HL-60 (cell line): ENCODE measurements around the gene DNAH6.

ENCODE experiments used
- DNase-seq, 2 experiments: peaks; one replicate each; pipeline ENCODE4 v3.0.0-alpha.2; 2010 to 2020; ENCODE audit warnings: low read depth in 1 of 2, low spot score in 1 of 2
- H3K27ac ChIP-seq: fragments of 250-450 bp; sonication (Bioruptor Pico); replicated peaks from 2 replicates; pipeline ENCODE4 v1.5.1; 2020; ENCODE audit warnings: mild to moderate bottlenecking, moderate library complexity
- H3K27me3 ChIP-seq: fragments of 250-450 bp; sonication (Bioruptor Pico); 2 replicates; pipeline ENCODE4 v1.5.1; 2021; ENCODE audit warnings: mild to moderate bottlenecking, moderate library complexity; ENCODE audit not compliant: insufficient read depth, poor library complexity, severe bottlenecking
- H3K4me3 ChIP-seq: replicated peaks from 2 replicates; pipeline ENCODE4 v1.5.1; 2011; ENCODE audit warnings: mild to moderate bottlenecking, control low read depth, low read length; ENCODE audit not compliant: insufficient read depth
- GABPA ChIP-seq: IDR thresholded peaks from 2 replicates; pipeline ENCODE4 v1.6.1; 2012; ENCODE audit warnings: low read depth
- POLR2AphosphoS5 ChIP-seq: IDR thresholded peaks from 2 replicates; pipeline ENCODE4 v1.6.1; 2012; ENCODE audit warnings: low read depth
- SPI1 ChIP-seq: IDR thresholded peaks from 2 replicates; pipeline ENCODE4 v1.6.1; 2012; ENCODE audit warnings: low read depth, mild to moderate bottlenecking, borderline replicate concordance
- TF ChIP-seq, protein P1 (sequence below): IDR thresholded peaks from one replicate; pipeline ENCODE4 v1.5.1; 2011; ENCODE audit warnings: low read length, control low read depth, inconsistent platforms; ENCODE audit not compliant: insufficient read depth
- TF ChIP-seq, protein P2 (sequence below): IDR thresholded peaks from 2 replicates; pipeline ENCODE4 v1.6.1; 2012; ENCODE audit warnings: low read depth; ENCODE audit not compliant: insufficient replicate concordance

Gene DNAH6

DNA sequence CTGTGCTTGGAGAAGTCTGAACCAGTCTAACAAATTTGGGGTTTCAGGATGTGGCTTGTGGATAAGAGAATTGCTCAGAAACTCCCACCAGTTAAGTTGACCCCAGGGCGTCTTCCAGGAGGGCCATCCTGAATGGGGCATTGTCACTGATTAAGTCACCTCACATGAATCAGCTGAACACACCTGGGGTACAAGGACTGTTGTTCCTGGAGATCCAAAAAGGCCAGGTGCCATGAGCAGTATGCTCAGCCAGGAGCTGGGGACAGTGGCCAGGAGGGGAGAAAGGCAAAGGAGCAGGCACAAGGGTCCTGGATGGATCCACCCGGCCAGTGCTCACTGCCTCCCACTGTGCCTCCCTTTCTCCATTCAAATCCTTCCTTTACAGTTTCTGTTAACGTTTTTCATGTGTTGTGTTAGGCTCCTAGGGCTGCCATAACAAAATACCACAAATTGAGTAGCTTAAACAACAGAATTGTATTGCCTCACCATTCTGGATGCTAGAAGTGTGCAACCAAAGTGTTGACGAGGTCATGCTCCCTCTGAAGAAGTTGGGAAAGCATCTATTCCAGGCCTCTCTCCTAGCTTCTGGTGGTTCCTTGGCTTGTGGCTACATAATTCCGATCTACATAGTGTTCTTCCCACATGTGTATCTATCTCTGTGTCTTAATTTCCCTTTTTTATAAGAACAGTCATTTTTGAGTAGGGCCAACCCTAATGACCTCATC, 331.2 kb downstream of the DNAH6 start:
- Histone ChIP-seq H3K27ac (no peak overlapping the region), H3K27me3 (no peaks in the 10 kb centered on the region), H3K4me3 (no peak overlapping the region)
- TF ChIP-seq POLR2AphosphoS5 (no peak), GABPA (no peak), SPI1 (no peak)
- TF ChIP-seq, protein P1, sequence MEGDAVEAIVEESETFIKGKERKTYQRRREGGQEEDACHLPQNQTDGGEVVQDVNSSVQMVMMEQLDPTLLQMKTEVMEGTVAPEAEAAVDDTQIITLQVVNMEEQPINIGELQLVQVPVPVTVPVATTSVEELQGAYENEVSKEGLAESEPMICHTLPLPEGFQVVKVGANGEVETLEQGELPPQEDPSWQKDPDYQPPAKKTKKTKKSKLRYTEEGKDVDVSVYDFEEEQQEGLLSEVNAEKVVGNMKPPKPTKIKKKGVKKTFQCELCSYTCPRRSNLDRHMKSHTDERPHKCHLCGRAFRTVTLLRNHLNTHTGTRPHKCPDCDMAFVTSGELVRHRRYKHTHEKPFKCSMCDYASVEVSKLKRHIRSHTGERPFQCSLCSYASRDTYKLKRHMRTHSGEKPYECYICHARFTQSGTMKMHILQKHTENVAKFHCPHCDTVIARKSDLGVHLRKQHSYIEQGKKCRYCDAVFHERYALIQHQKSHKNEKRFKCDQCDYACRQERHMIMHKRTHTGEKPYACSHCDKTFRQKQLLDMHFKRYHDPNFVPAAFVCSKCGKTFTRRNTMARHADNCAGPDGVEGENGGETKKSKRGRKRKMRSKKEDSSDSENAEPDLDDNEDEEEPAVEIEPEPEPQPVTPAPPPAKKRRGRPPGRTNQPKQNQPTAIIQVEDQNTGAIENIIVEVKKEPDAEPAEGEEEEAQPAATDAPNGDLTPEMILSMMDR: no peak
- TF ChIP-seq, protein P2, sequence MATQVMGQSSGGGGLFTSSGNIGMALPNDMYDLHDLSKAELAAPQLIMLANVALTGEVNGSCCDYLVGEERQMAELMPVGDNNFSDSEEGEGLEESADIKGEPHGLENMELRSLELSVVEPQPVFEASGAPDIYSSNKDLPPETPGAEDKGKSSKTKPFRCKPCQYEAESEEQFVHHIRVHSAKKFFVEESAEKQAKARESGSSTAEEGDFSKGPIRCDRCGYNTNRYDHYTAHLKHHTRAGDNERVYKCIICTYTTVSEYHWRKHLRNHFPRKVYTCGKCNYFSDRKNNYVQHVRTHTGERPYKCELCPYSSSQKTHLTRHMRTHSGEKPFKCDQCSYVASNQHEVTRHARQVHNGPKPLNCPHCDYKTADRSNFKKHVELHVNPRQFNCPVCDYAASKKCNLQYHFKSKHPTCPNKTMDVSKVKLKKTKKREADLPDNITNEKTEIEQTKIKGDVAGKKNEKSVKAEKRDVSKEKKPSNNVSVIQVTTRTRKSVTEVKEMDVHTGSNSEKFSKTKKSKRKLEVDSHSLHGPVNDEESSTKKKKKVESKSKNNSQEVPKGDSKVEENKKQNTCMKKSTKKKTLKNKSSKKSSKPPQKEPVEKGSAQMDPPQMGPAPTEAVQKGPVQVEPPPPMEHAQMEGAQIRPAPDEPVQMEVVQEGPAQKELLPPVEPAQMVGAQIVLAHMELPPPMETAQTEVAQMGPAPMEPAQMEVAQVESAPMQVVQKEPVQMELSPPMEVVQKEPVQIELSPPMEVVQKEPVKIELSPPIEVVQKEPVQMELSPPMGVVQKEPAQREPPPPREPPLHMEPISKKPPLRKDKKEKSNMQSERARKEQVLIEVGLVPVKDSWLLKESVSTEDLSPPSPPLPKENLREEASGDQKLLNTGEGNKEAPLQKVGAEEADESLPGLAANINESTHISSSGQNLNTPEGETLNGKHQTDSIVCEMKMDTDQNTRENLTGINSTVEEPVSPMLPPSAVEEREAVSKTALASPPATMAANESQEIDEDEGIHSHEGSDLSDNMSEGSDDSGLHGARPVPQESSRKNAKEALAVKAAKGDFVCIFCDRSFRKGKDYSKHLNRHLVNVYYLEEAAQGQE: no peak
- no peak for DNase-seq

DNA sequence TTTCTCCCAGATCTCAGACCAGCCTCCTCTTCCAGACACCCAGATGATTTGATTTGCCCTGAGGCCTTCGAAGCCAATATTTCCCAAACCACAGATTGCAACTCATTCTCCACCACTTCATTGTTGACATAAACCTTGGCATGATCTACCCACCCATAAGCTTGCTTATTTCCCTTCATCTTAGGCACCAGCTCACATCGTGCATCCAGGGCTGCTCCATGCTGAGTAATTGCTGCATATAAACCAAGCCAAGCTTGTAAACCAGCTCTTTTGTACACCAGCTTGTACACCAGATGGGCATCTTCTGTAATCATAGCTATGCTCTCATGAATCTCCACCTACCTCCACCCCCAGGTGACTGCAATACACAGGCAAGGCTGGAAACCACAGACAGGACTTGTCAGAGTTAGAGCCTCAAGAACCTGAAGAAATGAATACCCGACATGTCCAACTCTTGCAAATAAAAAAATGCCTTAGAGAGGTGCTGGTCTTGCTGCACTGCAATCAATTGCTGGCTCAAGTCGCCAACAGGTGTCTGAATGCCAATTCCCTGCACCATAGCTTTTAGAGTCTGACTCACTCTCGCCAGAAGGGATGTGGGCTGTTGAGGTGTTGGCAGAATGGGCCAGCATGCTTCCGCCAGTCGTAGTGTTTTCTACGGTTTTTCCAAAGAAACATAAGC, 333.1 kb downstream of the DNAH6 start:
- TF ChIP-seq GABPA: no peak
- TF ChIP-seq SPI1: no peak
- no peak for TF ChIP-seq POLR2AphosphoS5
- TF ChIP-seq, protein P2: no peak
- TF ChIP-seq, protein P1: no peak
- Histone ChIP-seq H3K4me3 (no peak overlapping the region), H3K27me3 (no peaks in the 10 kb centered on the region), H3K27ac (no peak overlapping the region)
- DNase-seq: no peak

DNA sequence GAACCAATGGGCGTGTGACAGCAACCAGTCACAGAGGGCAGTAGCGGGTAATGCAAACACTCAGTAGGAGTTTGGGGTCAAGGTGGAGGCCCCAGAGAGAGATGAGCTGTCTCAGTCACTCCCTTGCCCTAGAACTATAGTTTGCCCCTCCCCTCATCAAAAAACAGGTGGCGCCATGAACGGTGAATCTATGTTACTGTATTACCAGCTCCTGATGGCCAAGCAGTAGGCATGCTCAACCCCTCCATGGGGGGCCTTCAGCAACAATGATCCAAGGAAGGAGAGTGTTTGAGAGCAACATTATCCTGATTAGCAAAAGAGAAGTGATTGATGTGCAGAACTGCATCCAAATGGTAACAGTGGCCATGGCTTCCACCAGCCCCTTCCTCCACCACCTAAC, 334.2 kb downstream of the DNAH6 start:
- no peak for DNase-seq
- no peak for TF ChIP-seq GABPA
- TF ChIP-seq, protein P2: no peak
- TF ChIP-seq POLR2AphosphoS5: no peak
- TF ChIP-seq SPI1: no peak
- TF ChIP-seq, protein P1: no peak
- no peak overlapping the region for H3K4me3 ChIP-seq
- H3K27me3 ChIP-seq: no peaks in the 10 kb centered on the region
- H3K27ac ChIP-seq: no peak overlapping the region
